Endothelial cell of umbilical vein (primary cell): ENCODE measurements around the gene MIOS. TPM values are rescaled to one million over a fixed set of nuclear protein-coding genes. Genes with fewer than 3 reads are reported as not detected.

Experiments used
- BruUV-seq: library from RNA; stranded (reverse); fragments of 400-500 nt; replicated peaks from 2 replicates; lab custom pipeline; 2021; lab: Mats Ljungman, UMichigan
- CTCF ChIA-PET: fragments of 300-600, 350-600 bp; sonication (Branson Sonifier 250); formaldehyde crosslinking; loops from one replicate; lab custom pipeline; 2021; ENCODE audit warnings: antibody characterized with exemption, inconsistent platforms; lab: Charles Lee
- POLR2A ChIA-PET: fragments of 300-600, 350-600 bp; sonication (Branson Sonifier 250); formaldehyde crosslinking; loops from one replicate; lab custom pipeline; 2021; ENCODE audit warnings: antibody characterized with exemption, inconsistent platforms; lab: Charles Lee
- DNase-seq: peaks from one replicate; pipeline ENCODE4 v3.0.0-alpha.2; 2011; ENCODE audit warnings: low read depth, low spot score
- FAIRE-seq: peaks from 2 replicates; lab custom pipeline; 2011; peaks lifted over from hg19 to GRCh38; lab: Jason Lieb, UNC
- H2AFZ ChIP-seq: 2 replicates; pipeline ENCODE4 v1.6.0; 2012; ENCODE audit warnings: low read depth, low read length, control low read depth, inconsistent platforms
- H3K27ac ChIP-seq: 2 replicates; pipeline ENCODE4 v1.5.1; 2011; ENCODE audit warnings: low read depth, mild to moderate bottlenecking, control low read depth, low read length, moderate library complexity; ENCODE audit not compliant: insufficient read depth
- H3K27me3 ChIP-seq, 2 experiments: 2 replicates each; pipeline versions ENCODE4 v1.6.0 to v1.6.1; 2011; ENCODE audit warnings: low read length in 2 of 2, mixed read lengths in 1 of 2; ENCODE audit not compliant: control insufficient read depth in 2 of 2, insufficient read depth in 2 of 2
- H3K36me3 ChIP-seq, 2 experiments: 2 replicates in 1 of 2; 3 replicates in 1 of 2; pipeline ENCODE4 v1.5.1; 2011; ENCODE audit warnings: low read length in 2 of 2, mild to moderate bottlenecking in 1 of 2, moderate library complexity in 1 of 2; ENCODE audit not compliant: control insufficient read depth in 2 of 2, insufficient read depth in 2 of 2; ENCODE audit errors: extremely low read depth in 1 of 2
- H3K4me1 ChIP-seq: 3 replicates; pipeline ENCODE4 v1.5.1; 2011; ENCODE audit warnings: mild to moderate bottlenecking, low read length; ENCODE audit not compliant: control insufficient read depth, insufficient read depth; ENCODE audit errors: extremely low read depth
- H3K4me2 ChIP-seq: 2 replicates; pipeline ENCODE4 v1.6.1; 2011; ENCODE audit warnings: low read length, control low read depth, mixed read lengths; ENCODE audit not compliant: insufficient read depth
- H3K4me3 ChIP-seq, 3 experiments: fragments of 200-600 bp in 1 of 3; sonication (generic), shearing (Covaris generic) in 1 of 3; replicated peaks in 1 of 3; 2 replicates each; pipeline ENCODE4 v1.5.1; 2011 to 2016; ENCODE audit warnings: control low read depth in 3 of 3, low read length in 3 of 3, mild to moderate bottlenecking in 2 of 3, inconsistent platforms in 1 of 3, low read depth in 1 of 3, moderate library complexity in 1 of 3; ENCODE audit not compliant: insufficient read depth in 1 of 3
- H3K79me2 ChIP-seq: 2 replicates; pipeline ENCODE4 v1.6.0; 2012; ENCODE audit warnings: low read length, inconsistent platforms; ENCODE audit not compliant: control insufficient read depth, insufficient read depth
- H3K9ac ChIP-seq: replicated peaks from 2 replicates; pipeline ENCODE3; 2011; ENCODE audit warnings: low read length, control low read depth; ENCODE audit not compliant: insufficient read depth; ENCODE audit errors: extremely low read depth
- H3K9me1 ChIP-seq: replicated peaks from 3 replicates; pipeline ENCODE4 v1.6.0; 2011; ENCODE audit warnings: mild to moderate bottlenecking, low read length; ENCODE audit not compliant: control insufficient read depth, insufficient read depth; ENCODE audit errors: extremely low read depth
- H3K9me3 ChIP-seq: replicated peaks from 2 replicates; pipeline ENCODE4 v1.5.1; 2012; ENCODE audit warnings: low read length, inconsistent platforms; ENCODE audit not compliant: control insufficient read depth, insufficient read depth
- H4K20me1 ChIP-seq: replicated peaks from 2 replicates; pipeline ENCODE3; 2011; ENCODE audit warnings: mild to moderate bottlenecking, low read length; ENCODE audit not compliant: control insufficient read depth, insufficient read depth; ENCODE audit errors: extremely low read depth
- CTCF ChIP-seq, 2 donors: IDR thresholded peaks; 1 replicate in 1 of 2; 2 replicates in 1 of 2; pipeline ENCODE4 v1.5.1; 2011; ENCODE audit warnings: low read length in 2 of 2, mild to moderate bottlenecking in 2 of 2, moderate library complexity in 2 of 2, control low read depth in 1 of 2, inconsistent platforms in 1 of 2, low read depth in 1 of 2; ENCODE audit not compliant: insufficient read depth in 1 of 2; ENCODE audit errors: extremely low read depth in 1 of 2
- EZH2 ChIP-seq: IDR thresholded peaks from 2 replicates; pipeline ENCODE4 v1.6.1; 2012; ENCODE audit warnings: borderline replicate concordance, low read depth, mild to moderate bottlenecking, moderate library complexity, low read length, inconsistent platforms; ENCODE audit not compliant: severe bottlenecking
- FOS ChIP-seq: IDR thresholded peaks from 2 replicates; pipeline ENCODE4 v1.6.1; 2011; ENCODE audit warnings: mild to moderate bottlenecking, low read length, moderate library complexity, borderline replicate concordance; ENCODE audit not compliant: insufficient read depth
- GATA2 ChIP-seq: IDR thresholded peaks from 2 replicates; pipeline ENCODE4 v1.7.0; 2011; ENCODE audit warnings: low read depth, mild to moderate bottlenecking, moderate library complexity, mixed read lengths, low read length; ENCODE audit not compliant: insufficient read length, insufficient read depth
- JUN ChIP-seq: IDR thresholded peaks from 2 replicates; pipeline ENCODE4 v1.6.1; 2011; ENCODE audit warnings: borderline replicate concordance, low read depth; ENCODE audit not compliant: insufficient read length, insufficient read depth
- MAX ChIP-seq: IDR thresholded peaks from 2 replicates; pipeline ENCODE4 v1.6.1; 2011; ENCODE audit not compliant: insufficient read depth, insufficient read length
- MYC ChIP-seq: IDR thresholded peaks from one replicate; pipeline ENCODE4 v1.6.1; 2011; ENCODE audit warnings: mild to moderate bottlenecking, low read depth, low read length
- POLR2A ChIP-seq: IDR thresholded peaks from 2 replicates; pipeline ENCODE4 v1.6.1; 2012; ENCODE audit warnings: low read depth, mild to moderate bottlenecking, control low read depth, low read length
- POLR2AphosphoS5 ChIP-seq: IDR thresholded peaks from 2 replicates; pipeline ENCODE4 v1.6.1; 2012; ENCODE audit warnings: low read depth, mild to moderate bottlenecking, control low read depth, low read length, moderate library complexity; ENCODE audit not compliant: insufficient read depth
- dilution Hi-C: fragments of 300-500 bp; cut with MboI; formaldehyde crosslinking; loops from one replicate; pipeline ENCODE4 v1.15.0; 2019; ENCODE audit warnings: low sequenced_read_pairs; ENCODE audit not compliant: extremely low pct_ligation_motif_present
- intact Hi-C: fragments of 100-400 bp; cut with micrococcal nuclease; formaldehyde crosslinking; loops from one replicate; pipeline ENCODE4 v1.10.0; 2022
- polyA plus RNA-seq, 4 experiments: library from polyadenylated mRNA; depleted of rRNA in 3 of 4; stranded (reverse) in 3 of 4; unstranded in 1 of 4; fragments of >200 nt; gene quantifications; 2 replicates each; pipeline versions ENCODE4 v1.2.1 to v1.2.3, GENCODE V29; 2011 to 2012; ENCODE audit warnings: missing spikeins in 1 of 4
- total RNA-seq: library from RNA; stranded (reverse); gene quantifications from 2 replicates; pipeline ENCODE4 v1.2.3, GENCODE V29; 2021

The MIOS gene
- total and polyA plus RNA-seq, 2 donors (not counting 3 experiments of a cell fraction or from before 2014, with no cell fraction given) = 8.5 to 16.8 TPM

- no TSS peak for BruUV-seq
- TF ChIP-seq FOS (no peak), POLR2A (no peak), CTCF (IDR thresholded peaks at IDR 0.05; ENCODE audit: extremely low read depth in 1 of 2, insufficient read depth in 1 of 2, low read depth in 1 of 2, low read length in 2 of 2) (no peak), EZH2 (no peak), POLR2AphosphoS5 (no peak), GATA2 (no peak), MYC (no peak), JUN (no peak), MAX (no peak)
- no peak for FAIRE-seq
Observed at GRCh38 chr7:7618410-7618809, 51.7 kb downstream of the MIOS start.

More at GRCh38 chr7:7618410-7618809, 51.7 kb downstream of the MIOS start:
- Histone ChIP-seq H2AFZ (no peak overlapping the region), H3K4me3 (no peak overlapping the region), H3K9me3 (no peaks in the 10 kb centered on the region), H3K4me1 (no peaks in the 10 kb centered on the region), H3K27me3 (no peaks in the 10 kb centered on the region), H3K9me1 (no peaks in the 10 kb centered on the region), H3K36me3 (no peaks in the 10 kb centered on the region), H4K20me1 (no peaks in the 10 kb centered on the region), H3K4me2 (no peak overlapping the region), H3K79me2 (no peaks in the 10 kb centered on the region), H3K27ac (no peak overlapping the region), H3K9ac (no peak overlapping the region)
- no peak for DNase-seq
- CTCF ChIA-PET = no interaction called here
- POLR2A ChIA-PET = no interaction called here
- dilution Hi-C loops (no loop called here), intact Hi-C loops (no loop called here)
